ENCODE measurements around the gene DYNC2I2.
A peak's percentile ranks its signal among the peaks of the same experiment; 100 is the strongest.
"Not testable (repeated sequence)": the region's sequence is repeated elsewhere in the genome, so short reads cannot be mapped to it uniquely, and the experiment has no call there.

The DYNC2I2 gene

DNA sequence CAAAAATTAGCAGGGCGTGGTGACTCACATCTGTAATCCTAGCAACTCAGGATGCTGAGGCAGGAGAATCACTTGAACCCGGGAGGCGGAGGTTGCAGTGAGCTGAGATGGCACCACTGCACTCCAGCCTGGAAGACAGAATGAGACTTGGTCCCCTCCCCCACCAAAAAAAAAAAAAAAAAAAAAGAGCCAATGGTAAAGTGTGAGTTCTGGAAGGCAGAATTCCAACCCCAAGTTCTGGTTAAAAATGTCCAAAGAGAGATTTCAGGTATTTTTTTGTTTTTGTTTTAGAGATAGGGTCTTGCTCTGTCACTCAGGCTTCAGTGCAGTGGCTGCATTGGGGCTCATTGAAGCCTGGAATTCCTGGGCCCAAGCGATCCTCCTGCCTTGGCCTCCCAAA lies 30.8 kb upstream of the DYNC2I2 start:
- DNase-seq (ENCODE audit: low read depth in 1 of 2, low spot score in 1 of 2), result no peak

DNA sequence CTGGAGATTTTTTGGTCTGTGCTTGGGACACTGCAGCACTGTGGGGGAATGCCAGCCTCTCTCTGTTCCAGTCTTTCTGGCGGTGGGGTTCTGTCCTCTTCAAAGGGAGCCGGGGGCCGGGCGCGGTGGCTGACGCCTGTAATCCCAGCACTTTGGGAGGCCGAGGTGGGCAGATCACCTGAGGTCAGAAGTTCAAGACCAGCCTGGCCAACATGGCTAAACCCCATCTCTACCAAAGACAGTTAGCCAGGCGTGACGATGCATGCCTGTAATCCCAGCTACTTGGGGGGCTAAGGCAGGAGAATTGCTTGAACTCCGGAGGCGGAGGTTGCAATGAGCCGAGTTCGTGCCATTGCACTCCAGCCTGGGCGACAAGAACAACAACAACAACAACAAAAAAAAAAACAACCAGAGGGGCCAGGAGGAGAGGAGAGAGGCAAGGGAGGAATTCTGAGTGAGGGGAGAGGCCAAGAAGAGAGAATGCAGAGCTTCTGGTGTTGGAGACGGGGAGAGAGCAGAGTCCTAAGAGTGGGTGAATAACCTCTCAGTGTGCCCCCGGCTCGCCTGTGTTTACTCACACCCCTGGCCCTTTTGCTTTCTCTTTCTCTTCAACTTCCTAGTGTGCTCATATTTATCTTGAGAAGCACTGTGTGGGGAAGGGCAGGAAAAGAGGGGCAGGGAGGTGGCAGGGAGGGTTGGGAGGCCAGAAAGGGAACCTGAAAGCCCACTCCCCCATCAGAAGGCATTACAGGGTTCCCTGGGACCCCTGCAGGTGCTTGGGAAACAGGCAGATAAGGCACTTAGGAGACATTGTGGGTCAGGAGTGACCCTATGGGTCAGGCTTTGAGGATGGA lies 29.2 kb upstream of the DYNC2I2 start:
- DNase-seq (ENCODE audit: low read depth in 1 of 2, low spot score in 1 of 2), result peak in 1 of 2 donors; percentile 20

- peak; percentile 54 to 57 for DNase-seq (ENCODE audit: low read depth in 1 of 2, low spot score in 1 of 2)
Observed at GRCh38 chr9:128684325-128685199, 27.9 kb upstream of the DYNC2I2 start.

- no peak for DNase-seq (ENCODE audit: low read depth in 1 of 2, low spot score in 1 of 2)
Observed at GRCh38 chr9:128684065-128684324, 27.3 kb upstream of the DYNC2I2 start.

DNA sequence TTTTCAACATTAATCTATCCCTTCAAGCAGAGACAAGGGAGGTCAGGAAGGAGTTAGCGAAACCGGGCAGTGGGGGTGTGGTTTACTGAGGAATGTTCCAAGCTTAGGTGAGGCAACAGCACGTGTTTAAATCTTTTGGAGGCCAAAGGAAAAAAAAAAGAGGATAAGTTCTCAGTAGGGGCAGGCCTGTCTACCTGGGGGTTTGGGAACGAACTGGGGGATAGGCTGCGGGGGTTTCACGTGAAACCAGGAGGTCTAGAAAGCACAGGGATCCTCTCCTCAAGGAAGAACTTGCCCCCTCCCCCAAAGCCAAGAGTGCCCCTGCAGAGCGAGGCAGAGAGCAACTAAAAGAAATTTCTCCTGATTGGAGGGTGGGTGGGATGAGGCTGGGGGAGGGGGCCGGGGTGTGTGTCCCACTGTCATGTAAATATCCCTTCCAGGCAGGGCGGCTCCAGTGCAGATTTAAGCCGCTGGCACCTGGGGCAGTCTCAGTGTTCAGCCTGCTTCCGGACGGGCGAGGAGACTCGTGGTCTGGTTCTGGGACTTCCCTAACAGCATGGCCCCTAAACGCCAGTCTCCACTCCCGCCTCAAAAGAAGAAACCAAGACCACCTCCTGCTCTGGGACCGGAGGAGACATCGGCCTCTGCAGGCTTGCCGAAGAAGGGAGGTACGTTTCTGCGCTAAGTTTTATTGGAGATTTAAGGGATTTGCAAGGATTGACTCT lies 26.9 kb upstream of the DYNC2I2 start:
- DNase-seq (ENCODE audit: low read depth in 1 of 2, low spot score in 1 of 2), result peak in 1 of 2 donors; percentile 5

DNA sequence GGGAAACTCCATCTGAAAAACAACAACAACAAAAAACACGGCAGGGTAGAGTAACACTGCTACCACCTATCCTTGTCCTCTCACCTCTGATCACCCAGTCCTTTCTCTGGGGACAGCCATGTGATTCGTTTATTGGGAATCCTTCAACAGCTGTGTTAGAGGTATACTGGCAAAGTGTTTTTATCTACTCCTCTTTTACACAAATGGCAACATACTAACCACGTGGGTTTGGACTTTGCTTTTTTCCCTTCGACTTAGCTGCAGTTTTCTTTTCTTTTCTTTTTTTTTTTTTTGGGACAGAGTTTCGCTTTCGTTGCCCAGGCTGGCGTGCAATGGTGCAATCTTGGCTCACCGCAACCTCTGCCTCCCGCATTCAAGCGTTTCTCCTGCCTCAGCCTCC lies 21.1 kb upstream of the DYNC2I2 start:
- no peak for DNase-seq (ENCODE audit: low read depth in 1 of 2, low spot score in 1 of 2)

DNA sequence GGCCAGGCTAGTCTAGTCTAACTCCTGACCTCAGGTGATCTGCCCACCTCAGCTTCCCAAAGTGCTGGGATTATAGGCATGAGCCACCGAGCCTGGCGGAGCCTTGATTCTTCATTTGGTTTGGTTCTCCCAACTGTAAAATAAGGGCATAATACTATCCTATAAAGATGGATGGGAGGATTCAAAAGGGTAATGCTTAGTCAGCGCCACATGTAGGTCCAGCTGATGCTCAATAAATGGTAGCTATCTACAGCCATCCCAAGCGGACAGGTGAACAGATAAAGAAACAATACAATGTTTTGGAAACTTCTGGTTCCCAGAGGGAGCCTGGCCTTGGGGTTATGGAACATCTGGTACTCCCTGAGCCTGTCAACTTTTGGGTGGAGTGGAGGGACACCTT lies 18.7 kb upstream of the DYNC2I2 start:
- DNase-seq (ENCODE audit: low read depth in 1 of 2, low spot score in 1 of 2), result no peak

- DNase-seq (ENCODE audit: low read depth in 1 of 2, low spot score in 1 of 2), result no peak
Observed at GRCh38 chr9:128669786-128670185, 13.1 kb upstream of the DYNC2I2 start.

DNA sequence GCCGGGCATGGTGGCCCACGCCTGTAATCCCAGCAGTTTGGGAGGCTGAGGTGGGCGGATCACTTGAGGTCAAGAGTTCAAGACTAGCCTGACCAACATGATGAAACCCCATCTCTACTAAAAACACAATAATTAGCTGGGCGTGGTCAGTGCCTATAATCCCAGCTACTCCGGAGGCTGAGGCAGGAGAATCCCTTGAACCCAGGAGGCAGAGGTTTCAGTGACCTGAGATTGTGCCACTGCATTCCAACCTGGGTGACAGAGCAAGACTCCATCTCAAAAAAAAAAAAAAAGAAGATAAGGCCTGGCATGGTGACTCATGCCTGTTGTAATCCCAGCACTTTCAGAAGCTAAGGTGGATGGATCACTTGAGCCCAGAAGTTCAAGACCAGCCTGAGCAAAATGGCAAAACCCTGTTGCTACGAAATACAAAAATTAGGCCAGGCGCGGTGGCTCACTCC lies 9.9 kb upstream of the DYNC2I2 start:
- DNase-seq (ENCODE audit: low read depth in 1 of 2, low spot score in 1 of 2), result not testable (repeated sequence)

DNA sequence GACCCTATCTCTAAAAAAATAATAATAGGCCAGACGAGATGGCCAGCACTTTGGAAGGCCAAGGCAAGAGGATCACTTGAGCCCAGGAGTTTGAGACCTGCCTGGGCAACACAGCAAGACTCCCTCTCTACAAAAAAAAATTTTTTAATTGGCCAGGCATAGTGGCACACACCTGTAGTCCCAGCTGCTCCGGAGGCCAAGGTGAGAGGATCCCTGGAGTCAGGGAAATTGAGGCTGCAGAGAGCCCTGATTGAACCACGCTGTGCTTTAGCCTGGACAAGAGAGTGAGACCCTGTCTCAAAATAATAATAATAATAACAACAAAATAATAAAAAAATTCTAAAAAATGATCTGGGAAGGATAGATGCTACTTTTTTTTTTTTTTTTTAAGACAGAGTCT lies 1.1 kb upstream of the DYNC2I2 start:
- no peak for DNase-seq (ENCODE audit: low read depth in 1 of 2, low spot score in 1 of 2)

GRCh38 chr9:128657344-128657704 lies 677 bp upstream of the DYNC2I2 start:
- DNase-seq (ENCODE audit: low read depth in 1 of 2, low spot score in 1 of 2), result no peak

DNA sequence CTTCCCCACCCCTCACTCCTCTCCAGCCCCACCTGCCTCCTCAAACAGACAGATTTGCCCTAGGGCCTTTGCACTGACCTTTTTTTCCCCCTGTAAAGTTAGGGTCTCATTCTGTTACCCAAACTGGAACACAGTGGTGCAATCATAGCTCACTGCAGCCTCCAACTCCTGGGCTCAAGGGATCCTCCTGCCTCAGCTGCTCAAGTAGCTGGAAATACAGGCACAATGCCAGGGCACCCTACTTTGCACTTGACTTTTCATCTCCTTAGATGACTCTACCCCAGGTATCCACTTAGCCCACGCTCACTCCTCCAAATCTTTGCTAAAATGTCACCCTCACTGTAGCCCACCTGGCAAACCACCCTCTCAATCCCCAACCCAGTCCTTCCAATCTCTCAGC lies 2.2 kb downstream of the DYNC2I2 start:
- no peak for DNase-seq (ENCODE audit: low read depth in 1 of 2, low spot score in 1 of 2)

- no peak for DNase-seq (ENCODE audit: low read depth in 1 of 2, low spot score in 1 of 2)
Observed at GRCh38 chr9:128653908-128654307, 2.7 kb downstream of the DYNC2I2 start.

DNA sequence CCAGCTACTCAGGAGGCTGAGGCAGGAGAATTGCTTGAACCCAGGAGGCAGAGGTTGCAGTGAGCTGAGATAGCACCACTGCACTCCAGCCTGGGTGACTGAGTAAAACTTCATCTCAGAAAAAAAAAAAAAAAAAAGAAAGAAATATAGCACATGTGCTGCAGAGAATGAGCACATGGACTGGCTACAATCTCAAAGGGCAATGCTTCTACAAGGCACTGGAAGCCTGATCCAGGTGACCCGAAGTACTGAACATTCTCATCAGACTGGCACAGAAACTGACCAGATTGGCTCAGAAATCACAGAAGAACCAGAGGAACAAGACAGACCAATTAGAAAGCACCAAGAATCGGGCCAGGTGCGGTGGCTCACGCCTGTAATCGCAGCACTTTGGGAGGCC lies 4.8 kb downstream of the DYNC2I2 start:
- no peak for DNase-seq (ENCODE audit: low read depth in 1 of 2, low spot score in 1 of 2)

- DNase-seq (ENCODE audit: low read depth in 1 of 2, low spot score in 1 of 2), result peak; percentile 50 to 55
Observed at GRCh38 chr9:128648206-128648605, 8.4 kb downstream of the DYNC2I2 start.

GRCh38 chr9:128643519-128644300 lies 12.9 kb downstream of the DYNC2I2 start:
- DNase-seq (ENCODE audit: low read depth in 1 of 2, low spot score in 1 of 2), result no peak

- DNase-seq (ENCODE audit: low read depth in 1 of 2, low spot score in 1 of 2), result no peak
Observed at GRCh38 chr9:128642675-128643245, 13.9 kb downstream of the DYNC2I2 start.

DNA sequence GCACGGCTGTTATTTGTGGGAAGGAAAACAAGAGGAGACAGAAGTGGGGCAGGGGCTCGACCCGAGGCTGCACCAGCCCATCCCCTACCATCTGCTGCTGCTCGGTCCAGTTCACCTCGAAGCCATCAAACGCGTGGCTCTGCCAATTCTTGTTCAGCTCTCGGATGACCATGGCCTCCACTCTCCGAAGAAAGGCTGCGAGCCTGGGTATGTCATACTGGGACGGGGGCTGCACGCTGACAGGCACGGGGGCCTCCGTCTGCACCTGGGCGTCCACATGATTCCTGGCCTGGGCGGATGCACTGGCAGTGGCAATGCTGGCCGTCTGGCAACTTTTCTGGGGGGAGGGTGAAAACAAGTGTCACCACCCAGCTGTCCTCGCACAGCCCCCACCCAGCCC lies 16.0 kb downstream of the DYNC2I2 start:
- DNase-seq (ENCODE audit: low read depth in 1 of 2, low spot score in 1 of 2), result no peak

DNA sequence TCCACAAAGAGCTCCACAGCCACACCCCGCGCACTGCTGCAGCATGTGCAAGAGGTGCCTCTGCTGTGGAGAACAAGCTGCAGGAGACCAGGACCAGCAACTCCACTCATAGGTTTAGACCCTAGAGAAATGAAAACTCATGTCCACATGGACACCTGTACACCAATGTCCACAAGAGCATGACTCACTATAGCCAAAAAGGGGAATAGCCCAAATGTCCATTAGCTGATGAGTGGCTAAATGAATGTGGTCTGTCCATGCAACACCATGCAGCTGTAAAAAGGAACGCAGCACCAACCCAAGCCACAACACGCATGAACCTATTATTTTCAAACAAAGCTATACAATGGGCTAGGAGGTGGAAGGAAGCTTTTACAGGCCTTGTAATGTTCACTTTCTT lies 18.1 kb downstream of the DYNC2I2 start:
- DNase-seq (ENCODE audit: low read depth in 1 of 2, low spot score in 1 of 2), result no peak

DNA sequence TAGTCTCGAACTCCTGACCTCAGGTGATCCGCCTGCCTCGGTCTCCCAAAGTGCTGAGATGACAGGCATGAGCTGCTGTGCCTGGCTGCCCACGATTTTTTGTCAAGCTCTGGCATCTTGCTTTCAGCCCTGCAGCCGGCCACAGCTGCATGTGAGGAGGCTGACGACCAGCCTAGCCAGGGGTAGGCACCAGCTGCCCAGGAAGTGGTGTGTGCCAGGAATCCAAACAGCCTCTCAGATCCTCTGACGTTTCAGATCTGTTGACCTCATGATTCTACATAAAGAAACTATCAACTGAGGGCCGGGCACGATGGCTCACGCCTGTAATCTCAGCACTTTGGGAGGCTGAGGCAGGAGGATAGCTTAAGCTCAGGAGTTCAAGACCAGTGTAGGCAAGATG lies 19.0 kb downstream of the DYNC2I2 start:
- no peak for DNase-seq (ENCODE audit: low read depth in 1 of 2, low spot score in 1 of 2)

Measured in activated T-helper 1 cell treated with anti-CD3 and anti-CD28 coated beads, Interleukin-2, amount 50 U/mL, for 16 hours (primary cell).